ENCODE data around the gene PDIA5.

The PDIA5 gene

GRCh38 chr3:123071581-123071980 is 4.8 kb downstream of the PDIA5 start:
- no peak for DNase-seq

- no peak for DNase-seq
Measured at GRCh38 chr3:123072152-123072551, 5.3 kb downstream of the PDIA5 start.

- no peak for DNase-seq
Measured at GRCh38 chr3:123072564-123072963, 5.7 kb downstream of the PDIA5 start.

GRCh38 chr3:123075359-123075758 is 8.5 kb downstream of the PDIA5 start:
- DNase-seq, result no peak

GRCh38 chr3:123076112-123076495 is 9.3 kb downstream of the PDIA5 start:
- no peak for DNase-seq

GRCh38 chr3:123076496-123077418 is 9.9 kb downstream of the PDIA5 start:
- DNase-seq, result no peak

- no peak for DNase-seq
Measured at GRCh38 chr3:123078101-123078500, 11.3 kb downstream of the PDIA5 start.

GRCh38 chr3:123080864-123081562 is 14.2 kb downstream of the PDIA5 start:
- no peak for DNase-seq

- DNase-seq, result no peak
Measured at GRCh38 chr3:123081718-123082369, 15.0 kb downstream of the PDIA5 start.

GRCh38 chr3:123082370-123083065 is 15.7 kb downstream of the PDIA5 start:
- DNase-seq, result no peak

GRCh38 chr3:123083383-123084124 is 16.7 kb downstream of the PDIA5 start:
- DNase-seq, result no peak

- no peak for DNase-seq
Measured at GRCh38 chr3:123084192-123084591, 17.4 kb downstream of the PDIA5 start.

- no peak for DNase-seq
Measured at GRCh38 chr3:123084738-123085237, 18.0 kb downstream of the PDIA5 start.

- DNase-seq, result no peak
Measured at GRCh38 chr3:123085293-123085931, 18.6 kb downstream of the PDIA5 start.

- DNase-seq, result peak; percentile 23
Measured at GRCh38 chr3:123085932-123086627, 19.3 kb downstream of the PDIA5 start.

GRCh38 chr3:123088387-123088786 is 21.6 kb downstream of the PDIA5 start:
- DNase-seq, result peak; percentile 57

GRCh38 chr3:123089611-123090331 is 22.9 kb downstream of the PDIA5 start:
- DNase-seq, result no peak

- no peak for DNase-seq
Measured at GRCh38 chr3:123090728-123091531, 24.1 kb downstream of the PDIA5 start.

- no peak for DNase-seq
Measured at GRCh38 chr3:123092243-123092642, 25.4 kb downstream of the PDIA5 start.
